NCI-H82 treated with DMSO at 0.1 percent for 48 hours (cell line): ENCODE results near the gene TUNAR.

Source experiments
- DNase-seq: peaks from one replicate; lab custom pipeline; 2025; ENCODE audit not compliant: unreplicated experiment; lab: John Stamatoyannopoulos, UW

Gene TUNAR

GRCh38 chr14:95871531-95871930 is 5.1 kb upstream of the TUNAR start:
- DNase-seq = no peak

GRCh38 chr14:95872777-95873176 is 3.9 kb upstream of the TUNAR start:
- no peak for DNase-seq

GRCh38 chr14:95875831-95876760 is 536 bp upstream of the TUNAR start:
- no peak for DNase-seq

- DNase-seq = no peak
These were observed 1.0 kb downstream of the TUNAR start for GRCh38 chr14:95877633-95878032.

GRCh38 chr14:95884377-95884776 is 7.7 kb downstream of the TUNAR start:
- DNase-seq = no peak

- no peak for DNase-seq
These were observed 8.6 kb downstream of the TUNAR start for GRCh38 chr14:95885278-95885677.

- no peak for DNase-seq
These were observed 9.2 kb downstream of the TUNAR start for GRCh38 chr14:95885866-95886265.

- no peak for DNase-seq
These were observed 9.9 kb downstream of the TUNAR start for GRCh38 chr14:95886366-95887056.

- DNase-seq = no peak
These were observed 10.7 kb downstream of the TUNAR start for GRCh38 chr14:95887351-95887750.

- no peak for DNase-seq
These were observed 12.8 kb downstream of the TUNAR start for GRCh38 chr14:95889236-95889979.

GRCh38 chr14:95891742-95892141 is 15.1 kb downstream of the TUNAR start:
- DNase-seq = no peak

- no peak for DNase-seq
These were observed 15.5 kb downstream of the TUNAR start for GRCh38 chr14:95892142-95892541.

- DNase-seq = no peak
These were observed 19.1 kb downstream of the TUNAR start for GRCh38 chr14:95895720-95896119.

GRCh38 chr14:95896498-95897135 is 20.0 kb downstream of the TUNAR start:
- no peak for DNase-seq

GRCh38 chr14:95897280-95897679 is 20.6 kb downstream of the TUNAR start:
- DNase-seq = no peak

- no peak for DNase-seq
These were observed 24.4 kb downstream of the TUNAR start for GRCh38 chr14:95901054-95901453.

GRCh38 chr14:95902273-95902826 is 25.7 kb downstream of the TUNAR start:
- no peak for DNase-seq

GRCh38 chr14:95903165-95903564 is 26.5 kb downstream of the TUNAR start:
- DNase-seq = no peak

GRCh38 chr14:95903616-95904107 is 27.0 kb downstream of the TUNAR start:
- no peak for DNase-seq

GRCh38 chr14:95906591-95906990 is 30.0 kb downstream of the TUNAR start:
- DNase-seq = no peak

GRCh38 chr14:95910628-95911027 is 34.0 kb downstream of the TUNAR start:
- DNase-seq = no peak
